Stimulated activated CD8-positive, alpha-beta memory T cell treated with anti-CD3 and anti-CD28 coated beads, Interleukin-15, amount 100 ng/mL, for 1 hour (primary cell): ENCODE measurements around the gene ZDHHC14.

Experiments used
- DNase-seq: peaks from one replicate; pipeline ENCODE4 v3.0.0-alpha.2; 2020; ENCODE audit warnings: low read depth

ZDHHC14 gene

GRCh38 chr6:157533048-157533871 lies 152.3 kb downstream of the ZDHHC14 start:
- DNase-seq, result no peak

GRCh38 chr6:157534134-157534871 lies 153.3 kb downstream of the ZDHHC14 start:
- no peak for DNase-seq

- DNase-seq, result no peak
Measured at GRCh38 chr6:157534977-157535339, 154.0 kb downstream of the ZDHHC14 start.

GRCh38 chr6:157535340-157536222 lies 154.6 kb downstream of the ZDHHC14 start:
- DNase-seq, result no peak

- no peak for DNase-seq
Measured at GRCh38 chr6:157536223-157536545, 155.2 kb downstream of the ZDHHC14 start.

DNA sequence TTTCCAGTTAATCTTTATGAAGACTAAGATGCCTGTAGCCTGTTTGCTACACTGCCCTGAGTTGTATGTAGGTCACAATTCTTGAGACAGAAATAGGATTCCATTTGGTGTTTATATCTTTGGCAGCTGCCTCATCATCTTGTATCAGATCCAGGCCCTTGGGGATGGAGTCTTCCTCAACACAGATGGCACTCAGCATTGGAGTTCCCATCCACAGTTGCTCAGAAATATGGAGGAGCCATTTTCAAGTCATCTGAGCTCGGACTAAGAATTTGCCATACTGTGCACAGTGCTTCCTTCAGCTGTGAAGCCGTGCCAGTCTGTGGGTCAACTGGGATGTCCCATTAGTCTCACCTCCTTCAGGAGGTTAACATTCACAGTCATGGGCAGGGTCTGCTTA lies 156.6 kb downstream of the ZDHHC14 start:
- no peak for DNase-seq

DNA sequence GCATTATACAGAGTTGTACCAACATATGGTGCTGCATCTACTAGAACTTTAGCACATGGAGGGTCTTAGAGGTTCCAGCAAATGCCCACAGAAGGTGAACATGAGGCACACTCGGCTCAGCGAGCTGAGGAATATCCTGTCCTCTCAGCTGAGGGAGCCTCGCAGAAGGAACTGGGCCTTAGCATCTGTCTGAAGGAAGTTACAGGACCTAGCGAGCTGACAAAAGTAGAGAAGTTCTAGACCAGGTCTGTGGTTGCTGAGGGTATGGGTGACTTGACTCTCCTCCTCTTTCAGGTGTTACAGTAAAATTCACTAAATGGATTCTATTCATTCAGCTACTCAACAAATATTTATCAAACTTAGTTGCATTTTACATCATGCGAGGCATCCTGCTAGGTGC lies 157.2 kb downstream of the ZDHHC14 start:
- no peak for DNase-seq

GRCh38 chr6:157538698-157539097 lies 157.7 kb downstream of the ZDHHC14 start:
- DNase-seq, result no peak

DNA sequence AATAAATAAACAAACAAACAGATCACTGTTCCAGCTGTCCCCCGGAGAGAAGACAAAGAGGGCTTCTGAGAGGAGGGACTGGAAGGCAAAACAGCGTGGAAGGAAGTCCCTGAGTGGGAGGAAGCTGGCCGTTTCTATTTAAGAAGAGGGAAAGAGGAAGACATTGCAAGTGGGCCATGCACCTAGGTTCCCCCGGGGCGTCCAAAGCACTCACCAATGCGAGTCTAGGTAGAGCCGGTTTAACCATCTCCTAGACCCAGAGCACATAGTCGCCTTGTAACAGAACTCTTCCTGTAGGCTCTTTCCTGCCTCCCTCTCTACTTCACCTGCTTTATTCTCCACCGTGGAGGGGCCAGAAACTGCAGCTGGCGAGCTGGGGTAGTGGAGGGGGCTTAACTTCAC lies 158.4 kb downstream of the ZDHHC14 start:
- DNase-seq, result no peak

- no peak for DNase-seq
Measured at GRCh38 chr6:157539900-157540752, 159.1 kb downstream of the ZDHHC14 start.

DNA sequence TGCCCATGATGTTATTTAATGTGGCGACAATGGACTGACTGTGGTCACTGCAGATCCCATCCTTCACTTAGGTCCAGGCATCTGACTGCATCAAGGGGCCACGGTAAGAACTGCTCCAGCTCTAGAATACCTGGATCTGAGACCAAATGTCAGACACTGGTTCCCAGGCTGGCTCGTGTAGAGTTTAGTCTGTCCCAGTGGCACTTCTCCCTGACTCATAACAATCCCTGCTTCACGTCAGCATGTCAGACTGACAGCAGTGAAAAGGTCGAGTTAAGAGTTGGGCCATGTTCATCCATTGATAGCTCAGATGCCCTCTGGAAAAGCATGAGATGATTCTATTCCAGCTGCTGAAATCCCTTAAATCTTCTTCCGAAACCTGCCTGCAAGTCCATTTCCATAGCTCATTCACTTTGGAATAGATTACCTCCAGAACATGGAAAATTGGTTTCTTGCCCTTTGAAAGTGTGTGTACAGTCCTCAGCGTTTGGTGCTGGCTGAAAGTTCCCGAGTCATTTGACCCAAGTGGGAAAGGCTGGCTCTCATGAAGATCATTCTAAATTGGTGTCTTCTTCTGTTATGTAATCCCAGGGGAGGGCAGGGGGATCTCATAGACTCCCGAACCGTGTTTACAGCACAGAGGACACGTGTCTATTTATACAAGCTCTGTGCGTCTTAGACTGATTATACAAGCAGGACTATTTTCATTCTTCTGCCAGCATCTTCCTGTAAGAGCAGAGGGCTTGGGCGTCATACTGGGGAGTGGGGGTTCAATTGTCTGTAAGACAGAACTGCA lies 160.8 kb downstream of the ZDHHC14 start:
- no peak for DNase-seq

DNA sequence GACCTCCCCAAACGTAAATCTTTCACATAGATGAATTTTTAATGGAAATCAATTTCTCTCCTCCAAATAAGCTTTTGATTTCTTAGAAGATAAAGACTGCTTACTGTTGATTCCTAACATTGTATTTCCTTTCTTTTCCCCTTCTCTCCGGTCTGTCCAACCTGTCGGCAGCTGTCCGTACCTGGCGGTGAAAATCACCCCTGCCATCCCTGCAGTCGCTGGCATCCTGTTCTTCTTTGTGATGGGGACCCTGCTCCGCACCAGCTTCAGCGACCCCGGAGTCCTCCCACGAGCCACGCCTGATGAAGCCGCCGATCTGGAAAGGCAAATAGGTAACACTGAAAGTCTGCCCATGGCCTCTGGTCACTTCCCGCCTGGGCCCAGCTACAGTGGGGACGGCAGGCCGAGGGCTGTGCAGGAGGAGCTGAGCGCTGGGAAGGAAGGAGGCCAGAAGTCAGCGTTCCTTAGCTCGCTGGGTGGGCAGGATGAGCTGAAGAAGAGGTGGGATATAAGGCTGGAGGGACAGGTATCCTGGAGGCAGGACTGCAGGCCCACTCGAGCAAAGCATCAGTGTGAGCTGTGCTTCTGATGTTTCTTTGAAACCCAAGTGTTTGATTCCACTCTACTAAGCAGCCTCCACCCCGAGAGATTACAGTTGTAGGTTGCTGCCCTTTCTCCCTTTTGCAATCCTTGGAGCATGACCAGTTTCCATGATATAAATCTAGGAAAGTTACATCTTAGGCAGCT lies 161.6 kb downstream of the ZDHHC14 start:
- DNase-seq, result no peak

DNA sequence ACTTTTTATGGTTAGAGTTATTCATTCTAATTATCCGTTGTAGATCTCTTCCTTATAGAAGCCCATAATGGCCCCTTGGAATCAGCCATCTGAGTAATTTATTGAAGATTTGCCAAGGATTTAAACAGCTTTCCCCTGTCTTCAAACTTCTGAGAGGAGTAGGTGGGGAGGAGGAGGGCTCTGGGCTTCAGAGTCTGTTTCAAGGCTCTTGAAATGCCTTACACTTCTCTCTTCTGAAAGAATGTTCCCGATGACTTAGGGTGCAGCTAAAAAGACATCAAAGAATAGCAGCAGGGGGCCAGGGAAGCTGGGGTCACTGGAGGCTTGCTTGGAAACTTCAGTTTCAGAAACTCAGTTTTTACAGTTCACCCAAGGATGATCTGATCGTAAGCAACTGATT lies 165.3 kb downstream of the ZDHHC14 start:
- DNase-seq, result no peak

DNA sequence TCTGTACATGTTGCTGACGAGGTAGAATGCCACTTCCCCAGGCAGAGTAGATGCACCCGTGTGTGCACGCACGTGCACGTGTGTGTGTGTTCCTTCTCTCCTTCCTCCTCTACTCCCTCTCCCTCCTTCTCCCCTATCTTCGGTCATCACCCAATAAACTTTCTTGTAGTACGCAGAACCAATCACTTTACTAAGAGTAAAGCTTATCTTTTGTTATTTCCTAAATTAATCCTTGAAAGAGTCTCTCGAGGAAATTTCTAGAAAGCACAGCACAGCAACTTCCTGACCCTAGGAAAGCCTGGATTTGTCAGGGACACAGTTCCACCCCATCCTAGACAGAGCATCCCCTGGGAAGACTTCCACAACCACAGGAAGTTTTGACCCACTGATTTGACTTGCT lies 166.1 kb downstream of the ZDHHC14 start:
- DNase-seq, result no peak

GRCh38 chr6:157548635-157549467 lies 167.9 kb downstream of the ZDHHC14 start:
- DNase-seq, result no peak

GRCh38 chr6:157549468-157549745 lies 168.4 kb downstream of the ZDHHC14 start:
- no peak for DNase-seq

GRCh38 chr6:157550114-157550989 lies 169.4 kb downstream of the ZDHHC14 start:
- DNase-seq, result no peak

DNA sequence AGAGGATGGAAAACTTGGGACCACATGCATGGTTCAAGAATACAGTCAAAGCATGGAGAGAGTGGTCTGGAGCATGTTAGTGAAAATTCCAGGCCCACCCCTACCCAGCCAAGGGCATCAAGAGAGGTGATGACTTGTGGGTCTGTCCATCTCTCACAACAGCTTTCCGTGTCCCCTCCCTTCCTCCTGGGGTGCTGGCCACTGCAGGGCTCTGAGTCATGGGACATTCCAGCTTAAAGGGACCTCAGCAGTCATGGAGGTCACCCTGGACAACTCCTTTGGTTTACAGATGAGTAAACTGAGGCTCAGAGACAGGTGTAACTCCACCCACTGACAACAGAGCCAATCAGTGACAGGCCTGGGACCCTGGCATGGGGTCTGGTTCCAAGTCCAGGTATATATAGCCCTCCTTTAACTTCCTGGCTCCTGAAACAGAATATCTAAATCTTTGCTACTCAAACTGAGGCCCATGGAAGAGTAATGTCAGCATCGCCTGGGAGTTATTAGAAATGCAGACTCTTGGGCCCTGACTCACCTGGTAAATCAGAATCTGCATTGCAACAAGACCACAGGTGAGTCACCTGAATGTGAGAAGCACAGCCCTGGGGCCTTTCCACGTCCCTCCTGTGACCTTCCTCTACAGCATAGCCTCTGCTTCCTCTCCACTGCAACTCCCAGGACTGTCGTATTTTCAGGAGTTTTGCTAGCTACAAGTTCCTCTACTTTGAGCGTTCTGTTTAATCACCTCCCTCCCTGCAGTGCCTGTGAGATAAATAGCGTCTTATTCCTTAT lies 170.2 kb downstream of the ZDHHC14 start:
- no peak for DNase-seq
